GM19324 (cell line): ENCODE results near the gene SLC30A1.

ENCODE experiments used
- ATAC-seq: cut with Tn5 transposase; IDR thresholded peaks from one replicate; pipeline ENCODE4 v1.9.1; 2021; ENCODE audit warnings: mild to moderate bottlenecking, moderate library complexity; ENCODE audit not compliant: unreplicated experiment, low FRiP score

SLC30A1 gene

GRCh38 chr1:211609120-211610024 lies 30.4 kb upstream of the SLC30A1 start:
- no peak for ATAC-seq

- ATAC-seq: no peak
Observed at GRCh38 chr1:211607754-211608473, 29.0 kb upstream of the SLC30A1 start.

- peak; percentile 89 for ATAC-seq
Observed at GRCh38 chr1:211606914-211607753, 28.2 kb upstream of the SLC30A1 start.

- peak; percentile 92 for ATAC-seq
Observed at GRCh38 chr1:211606332-211606913, 27.5 kb upstream of the SLC30A1 start.

GRCh38 chr1:211605603-211606331 lies 26.8 kb upstream of the SLC30A1 start:
- ATAC-seq: no peak

GRCh38 chr1:211605034-211605433 lies 26.1 kb upstream of the SLC30A1 start:
- ATAC-seq: no peak

- no peak for ATAC-seq
Observed at GRCh38 chr1:211604548-211604947, 25.6 kb upstream of the SLC30A1 start.

- no peak for ATAC-seq
Observed at GRCh38 chr1:211603713-211604112, 24.8 kb upstream of the SLC30A1 start.

GRCh38 chr1:211603191-211603701 lies 24.3 kb upstream of the SLC30A1 start:
- ATAC-seq: no peak

- no peak for ATAC-seq
Observed at GRCh38 chr1:211601982-211602670, 23.2 kb upstream of the SLC30A1 start.

- no peak for ATAC-seq
Observed at GRCh38 chr1:211601159-211601558, 22.2 kb upstream of the SLC30A1 start.

- ATAC-seq: no peak
Observed at GRCh38 chr1:211599250-211599649, 20.3 kb upstream of the SLC30A1 start.

GRCh38 chr1:211598514-211598913 lies 19.6 kb upstream of the SLC30A1 start:
- no peak for ATAC-seq

- no peak for ATAC-seq
Observed at GRCh38 chr1:211596418-211597181, 17.6 kb upstream of the SLC30A1 start.

GRCh38 chr1:211595419-211595818 lies 16.5 kb upstream of the SLC30A1 start:
- no peak for ATAC-seq

GRCh38 chr1:211591980-211592493 lies 13.1 kb upstream of the SLC30A1 start:
- ATAC-seq: no peak

- ATAC-seq: no peak
Observed at GRCh38 chr1:211589782-211590721, 11.1 kb upstream of the SLC30A1 start.
